GM18508 (cell line): ENCODE measurements around the gene SMAD6.

Experiments used
- ATAC-seq: cut with Tn5 transposase; IDR thresholded peaks from one replicate; pipeline ENCODE4 v1.9.1; 2021; ENCODE audit warnings: moderate number of reproducible peaks; ENCODE audit not compliant: insufficient read depth, unreplicated experiment

Gene SMAD6

DNA sequence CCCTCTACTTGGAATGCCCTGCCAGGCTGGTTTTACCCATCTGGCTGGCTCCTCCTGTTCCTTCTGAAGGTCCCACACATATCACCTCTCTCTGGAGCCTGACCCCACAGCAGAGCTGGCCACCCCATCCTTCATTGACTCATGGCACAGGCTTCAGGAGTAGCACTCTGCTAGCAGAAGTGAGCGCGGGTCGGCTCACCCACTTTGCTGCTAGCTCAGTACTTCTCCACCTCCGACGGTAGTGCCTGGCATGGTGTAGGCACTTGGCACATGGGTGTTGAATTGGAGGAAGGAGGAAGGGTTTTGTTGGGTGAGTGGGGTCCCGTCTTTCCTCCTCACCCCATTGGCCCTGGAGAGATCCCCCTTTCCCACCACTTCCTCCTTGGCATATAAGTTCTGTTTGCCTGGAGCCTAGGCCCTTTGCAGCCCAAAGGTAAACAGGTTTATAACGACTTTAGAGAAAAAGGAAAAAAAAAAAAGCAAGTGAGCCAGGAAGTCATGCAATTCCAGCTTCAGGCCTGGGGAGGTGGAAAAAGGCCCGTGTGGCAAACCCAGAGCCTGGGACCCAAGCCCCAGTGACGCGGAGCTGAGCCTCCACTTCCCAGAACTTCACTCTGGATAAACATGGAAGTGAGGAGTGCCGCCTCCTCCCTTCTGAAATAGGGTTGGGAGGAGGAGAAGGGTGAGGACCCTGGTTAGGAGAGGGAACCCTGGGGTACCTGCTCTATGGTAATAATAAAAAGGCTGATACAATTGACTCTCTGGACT is 35.4 kb downstream of the SMAD6 start:
- ATAC-seq = no peak

DNA sequence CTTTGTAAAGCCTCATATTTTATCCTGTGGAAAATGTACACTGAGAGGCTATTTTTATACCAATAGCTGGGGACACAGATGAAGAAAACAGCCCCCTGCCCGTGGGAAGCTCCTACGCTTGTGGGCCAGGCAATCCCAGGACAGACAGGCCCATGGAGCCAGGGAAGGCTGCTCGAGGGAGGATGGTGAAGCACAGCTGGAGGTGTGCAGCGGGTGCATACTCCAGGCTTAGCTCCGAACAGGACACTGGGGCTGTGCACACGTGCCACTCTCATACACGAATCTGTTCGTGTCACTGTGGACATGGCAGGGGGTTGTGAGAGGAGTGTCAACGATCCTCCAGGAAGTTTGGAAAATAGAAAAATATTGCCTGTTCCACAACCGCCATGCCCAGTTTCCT is 36.1 kb downstream of the SMAD6 start:
- ATAC-seq = no peak

DNA sequence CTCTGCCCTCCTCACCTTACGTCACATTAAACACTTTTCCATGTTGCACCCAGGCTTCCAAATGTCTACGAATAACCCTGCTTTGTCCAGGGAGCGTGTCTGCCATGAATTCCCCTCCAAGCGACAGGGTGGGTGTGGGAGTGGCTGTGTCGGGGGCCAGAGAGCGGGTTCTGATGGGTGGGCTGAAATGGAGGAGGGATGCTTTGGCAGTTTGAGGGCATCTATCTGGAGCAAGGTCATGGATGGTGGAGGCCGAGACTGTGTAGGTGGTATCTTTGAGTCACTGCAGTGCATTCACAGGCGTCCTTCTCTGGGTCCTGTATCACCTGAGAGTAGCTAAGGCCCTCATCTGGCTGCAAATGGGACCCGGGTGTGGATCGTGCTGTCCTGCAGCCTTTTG is 36.6 kb downstream of the SMAD6 start:
- no peak for ATAC-seq

DNA sequence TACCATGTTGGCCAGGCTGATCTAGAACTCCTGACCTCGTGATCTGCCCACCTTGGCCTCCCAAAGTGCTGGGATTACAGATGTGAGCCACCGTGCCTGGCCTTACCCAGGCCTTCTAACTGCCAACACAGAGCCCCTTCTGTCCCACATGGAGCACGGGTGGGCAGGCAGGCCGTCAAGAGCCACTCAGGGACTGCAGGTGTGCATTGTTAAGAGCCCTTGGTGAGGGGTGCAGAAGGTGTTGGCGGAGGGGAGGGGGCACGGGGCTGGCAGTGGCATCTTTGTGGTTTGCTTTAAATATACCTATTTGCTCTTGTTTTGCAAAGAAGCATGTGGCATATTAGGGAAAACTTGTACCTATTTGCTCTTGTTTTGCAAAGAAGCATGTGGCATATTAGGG is 37.3 kb downstream of the SMAD6 start:
- no peak for ATAC-seq

DNA sequence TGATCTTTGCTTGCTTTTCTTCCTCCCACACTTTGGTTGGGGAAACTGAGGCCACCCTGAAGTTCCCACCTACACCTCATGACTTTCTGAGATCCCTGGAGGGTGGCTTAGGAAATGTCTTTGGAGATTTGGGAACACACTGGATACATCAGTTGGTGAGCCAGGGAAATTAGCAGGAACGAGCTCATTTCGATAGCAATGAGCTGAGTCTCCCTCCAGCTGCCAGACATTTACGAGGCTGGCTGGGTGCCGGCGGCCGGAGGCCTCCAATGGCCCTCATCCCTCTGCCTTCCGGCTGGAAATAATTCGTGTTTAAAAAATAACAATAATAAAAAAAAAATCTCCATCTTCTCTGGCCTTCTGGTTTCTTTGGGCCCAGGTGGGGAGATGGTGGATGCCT is 38.8 kb downstream of the SMAD6 start:
- no peak for ATAC-seq

DNA sequence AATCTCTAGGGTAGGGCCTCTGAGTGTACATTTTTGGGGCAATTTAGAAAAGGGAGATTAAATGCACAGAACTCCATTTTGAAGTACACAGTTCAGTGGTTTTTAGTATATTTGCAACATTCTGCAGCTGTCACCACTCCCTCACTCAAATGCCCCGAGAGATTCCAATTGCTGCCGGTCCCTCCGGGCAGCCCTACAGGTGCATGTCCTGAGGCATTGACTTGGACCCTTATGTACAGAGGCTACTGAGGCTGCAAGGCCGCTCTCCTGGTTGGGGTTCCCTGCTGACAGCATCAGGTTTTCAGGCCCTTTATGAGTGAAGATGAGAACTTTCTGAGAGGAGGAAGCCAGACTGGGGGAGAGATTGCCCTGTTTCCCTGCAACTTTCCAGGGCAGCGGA is 39.6 kb downstream of the SMAD6 start:
- no peak for ATAC-seq

DNA sequence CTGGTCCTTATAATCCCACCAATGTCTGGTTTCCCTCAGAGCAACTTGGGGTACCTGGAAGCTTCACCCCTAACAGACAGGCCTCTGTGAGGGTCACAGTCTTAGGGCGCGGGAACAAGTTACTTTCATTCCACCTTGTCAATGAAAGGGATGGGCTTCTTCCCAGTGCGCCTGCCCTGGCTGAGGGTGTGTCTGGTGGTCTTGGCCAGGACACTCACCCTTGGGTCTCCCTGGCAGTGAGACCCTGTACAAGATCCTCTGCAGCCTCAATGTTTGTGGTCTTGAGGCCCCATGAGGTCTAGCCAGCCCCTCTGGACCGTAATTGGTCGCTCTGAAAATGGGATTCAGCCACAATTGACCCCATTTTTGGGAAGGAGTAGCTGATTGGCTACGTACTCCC is 40.2 kb downstream of the SMAD6 start:
- ATAC-seq = no peak

DNA sequence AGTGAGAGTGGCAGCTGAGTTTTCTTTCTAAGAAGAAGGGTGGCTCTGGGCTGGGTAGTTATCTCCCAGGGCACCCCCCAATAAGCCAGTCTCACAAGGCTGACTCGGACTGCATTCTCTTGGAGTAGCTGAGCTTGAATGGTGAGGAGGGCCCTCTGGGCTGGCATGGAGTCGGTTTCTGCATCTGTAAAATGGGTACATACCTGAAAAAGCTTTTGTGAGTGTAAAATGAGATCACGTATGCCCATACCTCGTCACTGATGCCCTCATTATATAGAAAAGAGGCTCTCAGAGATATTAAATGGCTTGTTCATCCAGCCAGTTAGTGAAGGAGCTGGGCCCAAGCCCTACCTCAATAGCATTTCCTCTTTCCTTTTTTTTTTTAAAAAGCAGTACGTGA is 41.2 kb downstream of the SMAD6 start:
- no peak for ATAC-seq

DNA sequence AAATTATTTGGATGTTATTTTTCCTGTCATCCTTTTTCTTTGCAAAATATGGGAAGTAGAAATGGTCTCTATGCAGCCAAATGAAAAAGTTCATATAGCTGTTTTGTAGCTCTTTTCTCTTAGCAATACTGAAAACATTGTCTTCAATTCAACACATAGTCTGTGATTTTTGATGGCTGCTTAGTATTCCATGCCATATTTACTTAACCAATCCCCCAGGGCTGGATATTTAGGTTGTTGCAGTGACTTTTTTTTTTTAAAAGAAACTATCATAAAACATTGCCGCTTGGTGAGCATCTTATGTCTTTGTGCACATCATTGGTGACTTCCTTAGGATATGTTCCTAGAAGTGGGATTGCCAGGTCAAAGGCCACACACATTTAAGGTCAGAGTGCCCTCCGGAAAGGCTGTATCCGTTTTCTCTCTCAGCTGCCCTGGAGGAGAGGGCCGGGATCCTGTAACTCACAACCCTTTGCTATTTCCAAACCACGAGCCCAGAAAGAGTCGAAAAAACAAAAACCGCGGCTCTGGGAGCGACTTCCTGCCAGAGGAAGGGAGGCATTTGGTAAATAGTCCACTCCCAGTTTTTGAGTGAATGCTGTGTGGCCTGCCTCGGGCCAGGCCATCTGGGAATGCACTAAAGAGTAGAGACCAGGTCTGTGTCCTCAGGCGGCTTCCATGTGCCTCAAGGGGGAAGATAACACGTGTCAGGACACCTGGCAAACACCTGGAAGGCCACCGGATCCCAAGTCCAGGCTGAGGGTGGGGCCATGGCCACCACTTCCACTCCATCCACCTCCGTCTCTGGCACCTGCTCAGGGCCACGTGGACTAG is 41.9 kb downstream of the SMAD6 start:
- ATAC-seq = no peak

DNA sequence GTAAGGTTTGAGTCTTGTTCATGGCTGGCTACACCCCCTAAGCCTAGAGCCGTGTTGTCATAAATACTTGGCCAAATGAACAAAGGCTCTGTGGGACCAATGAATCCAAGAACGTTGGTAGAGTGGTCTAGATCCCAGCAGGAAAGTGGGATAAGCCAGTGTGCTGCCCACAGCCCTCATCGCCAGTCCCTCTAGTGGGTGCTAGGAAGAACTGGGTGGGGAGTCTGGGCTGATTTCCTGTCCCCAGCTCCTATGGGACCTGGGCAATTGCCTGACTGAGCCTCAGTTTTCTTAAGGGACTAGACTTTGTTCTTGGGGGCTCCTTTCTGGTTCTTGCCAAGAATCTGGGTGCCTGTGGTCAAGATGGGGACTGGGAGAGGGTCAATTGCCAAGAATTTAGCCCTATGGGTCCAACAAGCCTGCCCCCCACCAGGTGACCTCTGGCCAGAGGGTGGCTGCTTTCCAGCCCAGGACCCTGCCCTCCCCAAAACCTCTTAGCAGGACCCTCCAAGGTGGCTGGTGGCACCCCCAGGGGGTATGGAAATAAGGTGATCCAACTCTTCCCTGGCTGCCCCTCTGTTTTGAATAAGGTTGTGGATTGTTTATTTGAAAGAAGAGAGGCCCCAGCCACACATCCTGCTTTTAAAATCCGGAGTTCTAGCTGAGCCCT is 42.7 kb downstream of the SMAD6 start:
- no peak for ATAC-seq

DNA sequence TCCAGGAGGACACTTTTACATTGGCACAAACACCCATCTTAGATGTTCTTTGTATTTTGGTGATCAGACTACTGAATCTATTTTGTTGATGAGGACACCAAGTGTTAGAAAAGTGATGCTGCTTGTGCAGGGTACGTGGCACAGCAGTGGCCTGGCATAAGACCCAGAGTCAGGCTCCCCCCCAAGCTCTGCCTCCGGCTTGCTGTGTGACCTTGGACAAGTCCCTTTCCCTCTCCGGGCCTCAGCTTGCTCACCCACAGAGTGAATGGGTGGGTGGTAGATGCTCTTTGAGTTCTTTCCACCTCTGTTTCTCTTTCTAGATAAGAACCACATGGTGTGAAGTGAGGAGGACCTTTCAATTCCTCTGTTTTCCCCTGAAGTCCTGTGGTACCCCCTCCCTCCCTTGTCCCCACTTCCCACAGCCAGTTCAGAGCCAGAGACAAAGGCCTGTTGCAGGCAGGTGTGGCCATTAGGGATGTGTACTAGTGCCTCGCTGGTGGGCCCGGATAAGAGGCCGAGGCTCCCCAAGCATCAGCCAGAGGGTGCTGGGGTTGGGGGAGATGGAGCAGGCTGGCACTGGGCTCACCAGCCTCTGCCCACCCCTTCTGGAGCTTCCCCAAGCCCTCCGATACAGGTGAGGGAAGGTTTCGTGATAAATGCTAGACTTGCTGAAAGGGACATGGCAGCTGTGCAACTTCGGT is 43.6 kb downstream of the SMAD6 start:
- ATAC-seq = no peak

DNA sequence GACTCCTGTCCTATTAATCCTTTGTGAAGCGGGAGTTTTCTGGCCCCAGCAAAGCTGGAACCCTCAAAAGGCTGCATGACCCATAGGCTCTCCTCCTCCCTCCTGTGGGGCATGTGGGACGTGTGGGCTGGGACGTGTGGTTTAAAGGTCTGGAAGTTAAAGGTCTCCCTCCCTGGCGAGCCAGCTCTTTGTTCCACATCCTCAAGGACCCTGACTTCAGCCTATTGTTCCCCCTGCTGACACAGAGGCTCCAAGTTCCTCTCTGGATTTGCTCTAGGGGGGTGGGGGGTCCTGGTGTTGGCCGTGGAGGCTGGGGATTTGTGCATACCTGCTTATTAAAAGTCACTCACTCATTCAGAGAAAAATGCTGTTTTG is 44.2 kb downstream of the SMAD6 start:
- ATAC-seq = no peak

DNA sequence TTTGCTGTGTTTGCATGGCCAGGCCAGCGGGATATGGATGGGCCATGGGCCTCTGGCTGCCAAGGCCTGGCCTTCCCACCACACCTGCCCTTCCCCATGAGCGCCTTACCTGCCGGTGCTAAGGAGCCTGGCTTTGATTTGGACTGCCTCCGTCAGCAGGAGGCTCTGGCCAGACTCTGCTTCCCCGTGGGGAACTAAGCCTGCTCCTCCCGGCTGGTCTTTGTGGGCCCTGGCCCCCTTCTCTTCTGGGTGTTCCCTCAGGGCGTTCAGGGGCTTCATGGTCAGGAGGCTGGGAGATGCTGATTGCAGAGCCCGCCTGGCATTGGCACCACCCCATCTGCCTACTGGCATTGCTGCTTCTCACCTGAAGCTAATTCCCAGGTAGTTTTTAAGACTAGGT is 45.2 kb downstream of the SMAD6 start:
- no peak for ATAC-seq

DNA sequence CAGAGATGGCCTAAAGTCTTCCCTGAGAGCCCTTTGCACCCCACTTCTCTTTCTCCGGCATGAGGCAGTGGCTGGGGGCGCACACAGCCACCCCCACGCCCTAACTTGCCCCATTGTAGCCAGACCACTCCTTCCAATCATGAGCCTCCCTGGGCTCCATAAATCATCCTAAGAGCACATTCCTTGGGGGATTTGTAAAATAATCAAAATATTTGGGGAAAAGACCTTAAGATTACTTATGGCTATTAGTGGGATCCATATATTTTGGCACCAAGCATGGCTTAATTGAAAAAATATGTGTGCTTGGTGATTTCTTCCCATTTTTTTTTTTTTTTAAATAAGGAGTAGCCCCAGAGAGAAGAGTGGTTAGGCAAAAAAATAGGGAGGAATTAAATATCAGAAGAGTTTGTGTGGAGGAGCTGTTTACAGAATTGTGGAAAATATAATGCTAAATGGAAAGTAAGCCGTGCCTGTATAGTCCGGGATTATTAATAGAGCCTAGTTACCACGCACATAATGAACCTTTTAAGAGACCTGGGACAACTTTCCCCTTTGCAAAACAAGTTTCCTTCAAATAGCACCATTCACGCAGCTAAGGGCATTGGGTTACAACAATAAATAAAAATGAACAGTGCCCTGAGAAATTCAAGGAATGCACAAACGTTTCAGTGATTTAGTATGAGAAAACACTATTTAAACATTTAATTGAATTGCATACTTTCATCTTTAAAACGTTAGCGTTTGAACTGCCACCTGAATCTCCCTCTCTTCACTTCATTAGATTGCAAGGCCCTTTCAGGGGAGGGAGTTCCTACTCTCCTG is 46.1 kb downstream of the SMAD6 start:
- no peak for ATAC-seq

DNA sequence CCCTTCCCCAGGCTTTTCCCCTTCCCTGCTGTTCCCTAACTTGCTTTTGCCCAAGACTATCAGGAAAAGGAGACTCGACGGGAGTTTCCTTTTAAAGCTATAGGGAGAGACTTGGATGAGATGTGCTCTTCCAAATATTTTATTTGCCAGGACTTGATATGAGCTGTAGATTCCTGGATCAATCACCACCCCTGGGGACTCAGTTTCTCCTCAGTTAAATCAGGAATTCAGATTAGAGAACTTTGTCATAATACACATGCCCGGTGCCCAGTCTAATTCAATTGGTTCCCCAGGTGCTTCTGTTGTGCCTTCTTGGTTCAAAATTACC is 46.6 kb downstream of the SMAD6 start:
- no peak for ATAC-seq

DNA sequence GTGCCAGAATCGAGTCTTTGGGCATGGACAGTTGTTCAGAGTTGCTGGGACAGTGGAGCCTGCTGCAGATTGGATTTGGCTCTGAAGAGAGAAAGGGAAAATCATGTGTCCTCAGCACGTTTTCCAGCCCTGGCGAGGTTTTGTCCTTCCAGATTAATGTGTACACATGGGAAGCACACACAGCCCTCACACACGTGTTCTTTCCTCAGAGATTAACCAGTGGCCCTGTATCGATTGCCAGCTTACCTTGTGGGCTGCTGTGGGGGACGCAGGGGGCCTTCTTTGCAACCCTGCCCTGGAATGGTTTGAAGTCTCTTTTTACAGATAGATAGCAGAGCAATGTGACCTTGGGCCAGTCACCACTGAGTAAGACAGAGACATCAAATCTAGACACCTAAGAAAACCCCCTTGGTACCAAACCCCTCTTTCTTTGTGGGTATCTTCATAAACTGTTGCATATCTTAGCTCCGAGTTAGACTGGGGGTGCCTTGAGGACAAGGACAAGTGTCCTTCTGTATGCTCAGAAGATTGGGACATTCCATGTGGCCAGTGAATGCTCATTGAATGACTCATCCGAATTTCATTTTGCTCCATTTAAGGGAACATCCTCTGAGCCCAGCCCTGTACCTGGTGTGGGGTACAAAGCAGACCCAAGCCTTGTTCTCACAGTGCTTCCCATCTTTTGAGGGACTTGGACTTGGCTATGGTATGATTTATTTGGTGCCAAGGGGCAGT is 48.0 kb downstream of the SMAD6 start:
- no peak for ATAC-seq

DNA sequence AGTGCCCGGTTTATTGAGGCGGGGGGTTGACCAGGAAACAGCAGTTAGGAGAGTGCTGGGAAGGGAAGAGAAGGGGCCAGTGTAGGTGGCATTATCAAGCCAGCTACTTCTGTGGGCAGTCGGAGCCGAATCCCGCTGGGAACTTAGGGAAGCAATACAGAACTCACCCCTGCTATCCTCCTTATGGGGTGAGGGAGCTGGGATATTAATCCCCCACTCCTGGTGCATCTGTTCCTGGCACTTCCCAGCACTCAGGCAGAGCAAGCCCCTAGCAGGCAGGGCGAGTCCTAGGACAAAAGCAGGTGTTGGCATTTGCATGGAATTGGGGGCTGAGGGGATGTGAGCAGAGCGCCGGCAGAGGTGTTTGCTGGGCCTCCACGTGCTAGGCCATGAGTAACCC is 48.6 kb downstream of the SMAD6 start:
- no peak for ATAC-seq

DNA sequence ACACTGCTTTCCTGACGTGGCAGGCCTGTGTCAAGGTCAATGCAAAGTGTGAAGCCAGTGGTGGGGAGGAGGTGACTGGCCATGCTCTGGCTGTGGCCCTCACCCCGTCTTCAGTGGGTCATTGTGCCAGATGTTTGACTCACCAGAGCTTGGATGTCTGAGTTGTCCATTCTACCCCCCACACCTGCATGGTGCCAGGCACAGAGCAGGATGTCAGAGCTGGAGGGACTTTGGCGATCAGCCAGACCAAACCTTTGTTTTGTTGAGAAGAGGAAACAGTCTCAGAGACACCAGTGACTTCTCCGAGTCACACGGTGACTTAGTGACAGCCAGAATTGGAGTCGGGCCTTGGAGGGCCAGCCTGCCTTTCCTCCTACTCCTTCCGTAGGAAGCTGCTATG is 49.5 kb downstream of the SMAD6 start:
- ATAC-seq = no peak

DNA sequence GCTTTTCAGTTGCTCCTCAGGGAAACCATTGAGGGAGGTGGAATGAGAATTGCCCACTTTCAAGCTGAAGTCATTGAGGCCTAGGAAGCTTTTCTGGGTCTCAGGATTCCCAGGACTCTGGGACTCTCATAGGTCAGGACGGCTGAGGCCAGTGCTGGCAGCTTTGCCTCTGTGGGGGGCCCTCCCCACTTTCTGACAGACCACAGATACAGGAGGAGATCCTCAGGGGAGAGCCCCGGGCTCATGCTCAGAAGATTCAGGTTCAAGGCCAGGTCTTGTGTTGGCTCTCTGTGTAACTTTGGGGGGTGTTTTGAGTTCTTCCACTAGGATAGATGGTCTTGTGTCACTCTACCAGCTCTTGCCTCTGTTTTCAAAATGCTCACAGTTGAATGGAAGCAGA is 50.0 kb downstream of the SMAD6 start:
- no peak for ATAC-seq
